ENCODE data around the gene BNC2. TPM values are rescaled to one million over a fixed set of nuclear protein-coding genes. Genes with fewer than 3 reads are reported as not detected.

Gene BNC2
- total and polyA plus RNA-seq, 4 experiments from 2014 or later, result not detected

DNA sequence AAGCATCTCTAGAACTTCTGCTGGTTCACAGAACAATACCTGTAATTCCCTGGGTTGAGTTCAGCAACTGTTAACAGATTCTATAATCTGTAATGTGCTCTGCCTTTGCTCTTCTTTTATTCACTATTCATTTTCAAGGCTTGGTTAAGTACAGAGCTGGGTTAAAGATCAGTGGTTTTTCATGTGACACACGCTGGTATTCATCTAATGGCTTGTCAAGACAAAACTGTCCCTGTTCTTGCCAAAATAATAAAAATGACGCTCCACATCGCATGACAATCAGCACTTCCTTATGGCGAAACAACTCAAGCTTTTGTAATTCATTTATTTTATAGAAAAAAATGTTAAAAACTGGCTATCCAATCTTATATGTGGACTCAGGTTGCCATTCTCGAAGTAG, 137.9 kb downstream of the BNC2 start:
- H3K9me3 ChIP-seq (ENCODE audit: control insufficient read depth in 1 of 2, low read length in 2 of 2), result no peaks in the 10 kb centered on the region
- Mint-ChIP-seq H3K27ac (no peak overlapping the region), H3K9me3 (peaks cover 0 to 9% (median 2%) of the 10 kb centered on the region in 8 donors), H3K27me3 (peaks cover 0 to 2% of the 10 kb centered on the region in 2 donors), H3K36me3 (no peaks in the 10 kb centered on the region), H3K4me1 (no peaks in the 10 kb centered on the region), H3K4me3 (no peak overlapping the region)
- H3K27me3 ChIP-seq (ENCODE audit: insufficient read depth, low read length), result no peaks in the 10 kb centered on the region
- no peak for DNase-seq
- no peaks in the 10 kb centered on the region for H3K36me3 ChIP-seq (ENCODE audit: insufficient read depth, low read length)
- no peak overlapping the region for H3K27ac ChIP-seq (ENCODE audit: low read depth, low read length)
- ChIA-PET CTCF (ENCODE audit: partially characterized antibody) (no interaction called here), POLR2A (ENCODE audit: partially characterized antibody) (no interaction called here)
- no peaks in the 10 kb centered on the region for H3K4me1 ChIP-seq (ENCODE audit: insufficient read depth, low read length)
- intact Hi-C loops (cut with micrococcal nuclease), result no loop called here
- no peak overlapping the region for H3K4me3 ChIP-seq (ENCODE audit: low read length in 2 of 2)

DNA sequence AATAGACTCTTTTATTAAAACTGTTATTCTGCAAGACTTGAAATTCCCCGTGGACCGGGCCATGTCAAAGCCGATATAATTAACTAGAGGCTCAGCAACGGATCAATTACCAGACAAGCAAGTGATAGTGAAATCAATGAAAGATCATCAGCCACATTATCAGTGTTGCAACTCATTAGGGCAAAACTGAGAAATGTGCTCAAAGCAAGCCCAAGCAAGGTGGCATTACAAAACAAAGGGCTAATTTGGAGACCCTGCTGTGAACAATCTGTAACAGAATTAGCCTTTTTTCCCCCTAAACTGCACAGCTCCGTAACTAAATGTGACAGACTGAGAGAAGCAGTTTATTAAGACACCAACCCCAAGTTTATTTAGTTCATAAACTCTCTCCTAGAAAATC, 140.3 kb downstream of the BNC2 start:
- Mint-ChIP-seq H3K27me3 (peaks cover 2 to 8% of the 10 kb centered on the region in 2 donors), H3K36me3 (no peaks in the 10 kb centered on the region), H3K27ac (no peak overlapping the region), H3K9me3 (peaks cover 0 to 9% (median 4%) of the 10 kb centered on the region in 8 donors), H3K4me3 (no peak overlapping the region), H3K4me1 (peaks cover 0 to 5% (median 1%) of the 10 kb centered on the region in 4 donors)
- Histone ChIP-seq H3K27ac (ENCODE audit: low read depth, low read length) (no peak overlapping the region), H3K9me3 (ENCODE audit: control insufficient read depth in 1 of 2, low read length in 2 of 2) (no peaks in the 10 kb centered on the region), H3K27me3 (ENCODE audit: insufficient read depth, low read length) (no peaks in the 10 kb centered on the region), H3K4me1 (ENCODE audit: insufficient read depth, low read length) (no peaks in the 10 kb centered on the region), H3K4me3 (ENCODE audit: low read length in 2 of 2) (no peak overlapping the region), H3K36me3 (ENCODE audit: insufficient read depth, low read length) (no peaks in the 10 kb centered on the region)
- intact Hi-C loops (cut with micrococcal nuclease), result no loop called here
- ChIA-PET CTCF (ENCODE audit: partially characterized antibody) (no interaction called here), POLR2A (ENCODE audit: partially characterized antibody) (no interaction called here)
- no peak for DNase-seq

DNA sequence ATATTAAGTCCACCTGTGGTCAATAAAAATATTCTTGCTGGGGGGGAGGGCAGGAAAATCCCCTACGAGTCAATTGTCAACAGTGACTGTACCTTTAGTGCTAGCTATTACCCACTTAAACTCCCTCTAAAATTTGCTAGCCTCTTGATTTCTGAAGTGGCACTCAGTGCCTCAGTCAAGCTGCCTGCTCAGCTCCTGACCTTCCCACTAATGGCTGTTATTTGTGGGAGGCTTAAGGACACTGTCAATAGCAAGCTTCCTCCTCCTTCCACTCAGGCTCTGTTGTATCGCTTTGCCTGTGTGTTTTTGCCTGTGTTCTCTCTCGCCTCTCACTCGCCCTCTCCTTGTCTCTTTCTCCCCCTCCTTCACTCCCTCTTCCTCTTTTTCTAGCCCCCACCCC, 140.8 kb downstream of the BNC2 start:
- POLR2A ChIA-PET (ENCODE audit: partially characterized antibody), result no interaction called here
- peaks cover 2 to 8% of the 10 kb centered on the region in 2 donors for H3K27me3 Mint-ChIP-seq

DNA sequence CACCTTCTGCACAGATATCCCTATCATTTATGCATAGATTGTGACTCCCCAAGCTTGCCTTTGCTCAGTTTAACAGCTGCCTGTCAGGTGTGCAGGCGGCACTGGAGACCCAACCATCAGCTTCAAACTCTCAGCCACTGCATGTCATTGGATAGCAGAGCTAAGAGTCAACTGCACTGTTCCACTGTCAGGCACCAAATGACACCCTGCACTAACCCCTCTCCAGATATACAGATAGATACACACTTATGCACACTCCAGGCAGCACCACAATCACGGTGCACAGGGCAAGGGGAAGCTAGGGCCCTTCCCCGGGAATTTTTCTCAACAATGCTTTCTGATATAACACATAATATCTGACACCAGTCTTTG, 142.3 kb downstream of the BNC2 start:
- Mint-ChIP-seq H3K27me3 (peaks cover 2 to 8% of the 10 kb centered on the region in 2 donors), H3K27ac (no peak overlapping the region), H3K4me1 (peaks cover 0 to 5% (median 1%) of the 10 kb centered on the region in 4 donors), H3K9me3 (peaks cover 0 to 6% (median 1%) of the 10 kb centered on the region in 8 donors), H3K4me3 (no peak overlapping the region), H3K36me3 (no peaks in the 10 kb centered on the region)
- ChIA-PET CTCF (ENCODE audit: partially characterized antibody) (no interaction called here), POLR2A (ENCODE audit: partially characterized antibody) (no interaction called here)
- intact Hi-C loops (cut with micrococcal nuclease), result no loop called here
- H3K36me3 ChIP-seq (ENCODE audit: insufficient read depth, low read length), result no peaks in the 10 kb centered on the region
- H3K4me1 ChIP-seq (ENCODE audit: insufficient read depth, low read length), result no peaks in the 10 kb centered on the region
- H3K9me3 ChIP-seq (ENCODE audit: control insufficient read depth in 1 of 2, low read length in 2 of 2), result no peaks in the 10 kb centered on the region
- H3K27ac ChIP-seq (ENCODE audit: low read depth, low read length), result no peak overlapping the region
- no peaks in the 10 kb centered on the region for H3K27me3 ChIP-seq (ENCODE audit: insufficient read depth, low read length)
- DNase-seq, result no peak
- no peak overlapping the region for H3K4me3 ChIP-seq (ENCODE audit: low read length in 2 of 2)

More for the DNA sequence above, 140.8 kb downstream of the BNC2 start:
- Histone ChIP-seq H3K36me3 (ENCODE audit: insufficient read depth, low read length) (no peaks in the 10 kb centered on the region), H3K27ac (ENCODE audit: low read depth, low read length) (no peak overlapping the region), H3K9me3 (ENCODE audit: control insufficient read depth in 1 of 2, low read length in 2 of 2) (no peaks in the 10 kb centered on the region), H3K4me1 (ENCODE audit: insufficient read depth, low read length) (no peaks in the 10 kb centered on the region), H3K27me3 (ENCODE audit: insufficient read depth, low read length) (no peaks in the 10 kb centered on the region), H3K4me3 (ENCODE audit: low read length in 2 of 2) (no peak overlapping the region)
- no peak for DNase-seq
- Mint-ChIP-seq H3K27ac (no peak overlapping the region), H3K9me3 (peaks cover 0 to 9% (median 4%) of the 10 kb centered on the region in 8 donors), H3K4me1 (peaks cover 0 to 5% (median 1%) of the 10 kb centered on the region in 4 donors), H3K4me3 (no peak overlapping the region), H3K36me3 (no peaks in the 10 kb centered on the region)
- intact Hi-C loops (cut with micrococcal nuclease), result no loop called here
- CTCF ChIA-PET (ENCODE audit: partially characterized antibody), result no interaction called here

DNA sequence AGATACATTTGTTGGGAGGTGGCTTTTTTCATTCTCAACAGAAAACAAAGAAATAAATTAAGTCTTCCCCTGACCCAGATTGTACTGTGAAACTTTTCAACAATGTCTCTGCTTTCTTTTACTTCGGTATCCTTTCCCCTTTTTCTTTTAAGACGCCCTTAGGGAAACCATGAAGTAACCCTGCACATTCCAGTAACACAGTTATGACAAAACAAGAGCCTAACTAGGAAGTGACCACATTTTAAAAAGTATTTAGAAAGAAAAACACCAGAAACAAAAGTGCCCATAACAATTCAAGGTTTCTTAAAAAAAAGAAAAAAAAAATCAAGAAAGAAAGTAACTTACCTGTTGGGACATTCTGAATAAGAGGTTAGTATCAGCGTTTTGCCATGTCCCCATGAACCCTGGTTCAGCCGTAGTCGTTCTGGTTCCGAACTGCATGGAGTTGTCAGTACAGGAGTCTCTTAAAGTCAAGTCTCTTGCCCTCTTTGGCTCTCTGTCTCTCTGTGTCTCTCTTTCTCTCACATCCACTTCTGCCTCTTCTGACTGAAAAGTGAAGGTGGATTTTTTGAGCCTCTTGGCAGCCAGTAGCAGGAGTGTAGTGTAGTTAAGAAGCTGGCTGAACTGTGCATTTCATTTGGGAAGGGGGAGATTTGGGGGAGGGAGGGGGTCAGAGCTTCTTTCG, 142.9 kb downstream of the BNC2 start:
- Mint-ChIP-seq H3K4me1 (peaks cover 0 to 5% (median 1%) of the 10 kb centered on the region in 4 donors), H3K27ac (no peak overlapping the region), H3K9me3 (peaks cover 0 to 6% (median 1%) of the 10 kb centered on the region in 8 donors), H3K36me3 (no peaks in the 10 kb centered on the region), H3K4me3 (no peak overlapping the region), H3K27me3 (peaks cover 2 to 8% of the 10 kb centered on the region in 2 donors)
- intact Hi-C loops (cut with micrococcal nuclease), result no loop called here
- H3K36me3 ChIP-seq (ENCODE audit: insufficient read depth, low read length), result no peaks in the 10 kb centered on the region
- no peak overlapping the region for H3K4me3 ChIP-seq (ENCODE audit: low read length in 2 of 2)
- CTCF ChIA-PET (ENCODE audit: partially characterized antibody), result no interaction called here
- no peaks in the 10 kb centered on the region for H3K9me3 ChIP-seq (ENCODE audit: control insufficient read depth in 1 of 2, low read length in 2 of 2)
- POLR2A ChIA-PET (ENCODE audit: partially characterized antibody), result no interaction called here
- DNase-seq, result no peak
- no peaks in the 10 kb centered on the region for H3K4me1 ChIP-seq (ENCODE audit: insufficient read depth, low read length)
- no peak overlapping the region for H3K27ac ChIP-seq (ENCODE audit: low read depth, low read length)
- H3K27me3 ChIP-seq (ENCODE audit: insufficient read depth, low read length), result no peaks in the 10 kb centered on the region

DNA sequence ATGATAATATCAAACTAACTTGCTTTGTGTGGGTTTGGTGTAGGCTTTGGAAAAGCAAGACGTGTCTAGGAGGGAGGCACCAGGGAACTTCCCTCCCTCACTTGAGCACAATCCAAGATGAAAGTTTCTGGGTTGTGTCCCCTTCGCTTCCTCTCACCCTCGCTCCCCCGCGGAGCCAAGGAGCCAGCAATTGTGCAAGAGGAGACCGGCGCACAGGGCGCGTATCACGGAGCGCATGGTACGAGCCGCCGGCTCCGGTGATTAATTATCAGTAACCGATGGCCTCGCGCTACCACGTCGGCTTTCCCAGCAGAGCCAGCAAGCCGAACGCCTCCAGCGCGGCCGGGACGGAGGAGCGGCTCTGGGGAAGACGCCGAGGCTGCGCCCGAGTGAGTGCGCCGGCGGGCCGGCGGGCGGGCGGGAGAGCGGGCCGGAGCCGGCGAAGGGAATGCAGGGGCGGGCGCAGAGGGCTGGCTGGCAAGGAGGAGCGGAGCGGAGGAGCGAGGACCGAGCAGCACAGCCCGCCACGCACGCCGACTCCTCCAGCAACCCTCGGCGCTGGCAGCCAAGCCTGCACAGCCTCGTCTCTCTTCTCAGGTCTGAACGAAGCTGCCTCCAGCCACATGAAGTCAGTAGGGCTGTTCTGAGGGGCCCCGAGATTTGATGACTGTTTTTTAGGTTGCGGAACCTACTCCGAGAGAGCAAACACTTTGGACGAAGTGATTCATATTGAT, 143.6 kb downstream of the BNC2 start:
- Histone ChIP-seq H3K4me1 (ENCODE audit: insufficient read depth, low read length) (no peaks in the 10 kb centered on the region), H3K36me3 (ENCODE audit: insufficient read depth, low read length) (no peaks in the 10 kb centered on the region), H3K9me3 (ENCODE audit: control insufficient read depth in 1 of 2, low read length in 2 of 2) (no peaks in the 10 kb centered on the region), H3K4me3 (ENCODE audit: low read length in 2 of 2) (no peak overlapping the region), H3K27me3 (ENCODE audit: insufficient read depth, low read length) (no peaks in the 10 kb centered on the region), H3K27ac (ENCODE audit: low read depth, low read length) (no peak overlapping the region)
- Mint-ChIP-seq H3K9me3 (peaks cover 0 to 6% (median 1%) of the 10 kb centered on the region in 8 donors), H3K4me1 (peaks cover 0 to 5% (median 1%) of the 10 kb centered on the region in 4 donors), H3K4me3 (no peak overlapping the region), H3K36me3 (no peaks in the 10 kb centered on the region), H3K27me3 (peaks cover 2 to 8% of the 10 kb centered on the region in 2 donors), H3K27ac (no peak overlapping the region)
- ChIA-PET CTCF (ENCODE audit: partially characterized antibody) (no interaction called here), POLR2A (ENCODE audit: partially characterized antibody) (no interaction called here)
- intact Hi-C loops (cut with micrococcal nuclease), result no loop called here
- DNase-seq, result no peak

DNA sequence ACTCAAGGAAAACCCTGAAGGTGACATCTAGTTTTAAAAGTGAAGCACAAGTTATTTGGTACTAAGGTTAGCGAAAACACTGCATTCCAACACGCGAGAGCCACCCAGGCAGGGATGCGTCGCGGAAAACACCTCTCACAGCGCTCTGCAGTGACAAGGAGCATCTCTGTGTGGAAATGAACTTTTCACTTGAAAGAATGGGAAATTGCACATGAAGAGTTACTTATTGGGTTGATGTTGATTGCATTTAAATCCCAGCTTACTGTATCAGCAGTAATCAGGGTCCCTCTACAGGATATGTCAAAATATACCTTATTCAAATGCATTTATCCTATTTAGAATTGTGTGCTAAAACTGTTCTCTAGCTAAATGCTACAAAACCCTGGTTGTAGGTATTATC, 144.4 kb downstream of the BNC2 start:
- H3K27me3 Mint-ChIP-seq, result peaks cover 2 to 8% of the 10 kb centered on the region in 2 donors
- H3K4me1 Mint-ChIP-seq, result peaks cover 0 to 5% (median 1%) of the 10 kb centered on the region in 4 donors
- Histone ChIP-seq H3K4me3 (ENCODE audit: low read length in 2 of 2) (no peak overlapping the region), H3K27ac (ENCODE audit: low read depth, low read length) (no peak overlapping the region), H3K4me1 (ENCODE audit: insufficient read depth, low read length) (no peaks in the 10 kb centered on the region), H3K36me3 (ENCODE audit: insufficient read depth, low read length) (no peaks in the 10 kb centered on the region), H3K9me3 (ENCODE audit: control insufficient read depth in 1 of 2, low read length in 2 of 2) (no peaks in the 10 kb centered on the region), H3K27me3 (ENCODE audit: insufficient read depth, low read length) (no peaks in the 10 kb centered on the region)
- H3K4me3 Mint-ChIP-seq, result no peak overlapping the region
- no peaks in the 10 kb centered on the region for H3K36me3 Mint-ChIP-seq
- DNase-seq, result no peak
- H3K9me3 Mint-ChIP-seq, result peaks cover 0 to 6% (median 1%) of the 10 kb centered on the region in 8 donors
- ChIA-PET POLR2A (ENCODE audit: partially characterized antibody) (no interaction called here), CTCF (ENCODE audit: partially characterized antibody) (no interaction called here)
- no peak overlapping the region for H3K27ac Mint-ChIP-seq
- intact Hi-C loops (cut with micrococcal nuclease), result no loop called here

Data from CD4-positive, alpha-beta memory T cell (primary cell).